ENCODE data around the gene ZNF878.

Gene ZNF878

DNA sequence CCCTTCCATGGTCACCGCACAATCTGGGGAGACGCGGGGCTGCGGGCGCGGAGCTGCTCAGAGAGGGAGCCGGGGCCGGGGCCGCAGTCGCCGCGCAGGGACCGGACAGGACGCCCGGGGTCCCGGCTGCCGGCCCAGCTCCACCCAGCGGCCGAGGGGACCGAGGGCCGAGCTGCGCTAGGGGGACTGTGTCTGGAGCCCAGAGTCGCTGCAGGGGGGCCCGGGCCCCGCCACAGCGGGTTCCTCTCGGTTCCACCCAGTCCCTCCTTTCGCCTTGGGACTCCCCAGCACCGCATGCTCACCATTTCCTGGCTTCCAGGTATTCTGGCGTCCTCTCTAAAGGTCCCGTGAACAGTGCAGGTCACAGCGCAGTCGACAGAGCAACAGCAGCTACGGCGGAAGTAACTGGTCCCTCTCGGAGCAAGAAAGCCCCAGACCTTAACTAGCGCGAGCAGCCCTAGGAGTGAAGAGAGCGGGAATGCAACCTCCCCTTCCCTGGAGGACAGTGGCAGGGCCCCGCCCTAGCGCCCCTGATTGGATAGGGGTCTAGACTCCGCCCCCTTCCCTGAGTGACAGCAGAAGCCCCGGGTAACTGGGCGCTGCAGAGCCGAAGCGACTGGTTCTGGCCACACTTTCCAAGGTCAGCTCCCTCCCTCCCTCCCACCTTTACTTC, at the start of gene ZNF878:
TSS of gene ZNF878 (minus strand) at position 465 of the 673 bp plus-strand sequence. CDS start at position 305, 160 bp downstream.
- DNase-seq (ENCODE audit: extremely low read depth, insufficient read length): peak; percentile 83

DNA sequence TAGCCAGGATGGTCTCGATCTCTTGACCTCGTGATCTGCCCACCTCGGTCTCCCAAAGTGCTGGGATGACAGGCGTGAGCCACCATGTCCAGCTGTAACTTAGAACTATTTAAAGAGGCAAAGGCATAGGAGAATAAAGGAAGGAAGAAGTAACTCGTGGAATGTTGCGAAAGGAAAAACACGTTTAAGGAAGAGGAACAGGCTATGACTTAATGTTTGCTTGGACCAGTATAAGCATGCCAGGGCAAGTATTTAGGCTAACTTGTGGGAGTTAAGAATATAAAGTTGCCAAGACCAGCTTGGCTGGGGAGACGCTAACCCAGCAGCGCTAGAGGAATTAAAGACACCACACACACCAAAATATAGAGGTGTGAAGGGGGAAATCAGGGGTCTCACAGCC, 45.3 kb upstream of the ZNF878 start:
- no peak for DNase-seq (ENCODE audit: extremely low read depth, insufficient read length)
- TF ChIP-seq, protein P1, sequence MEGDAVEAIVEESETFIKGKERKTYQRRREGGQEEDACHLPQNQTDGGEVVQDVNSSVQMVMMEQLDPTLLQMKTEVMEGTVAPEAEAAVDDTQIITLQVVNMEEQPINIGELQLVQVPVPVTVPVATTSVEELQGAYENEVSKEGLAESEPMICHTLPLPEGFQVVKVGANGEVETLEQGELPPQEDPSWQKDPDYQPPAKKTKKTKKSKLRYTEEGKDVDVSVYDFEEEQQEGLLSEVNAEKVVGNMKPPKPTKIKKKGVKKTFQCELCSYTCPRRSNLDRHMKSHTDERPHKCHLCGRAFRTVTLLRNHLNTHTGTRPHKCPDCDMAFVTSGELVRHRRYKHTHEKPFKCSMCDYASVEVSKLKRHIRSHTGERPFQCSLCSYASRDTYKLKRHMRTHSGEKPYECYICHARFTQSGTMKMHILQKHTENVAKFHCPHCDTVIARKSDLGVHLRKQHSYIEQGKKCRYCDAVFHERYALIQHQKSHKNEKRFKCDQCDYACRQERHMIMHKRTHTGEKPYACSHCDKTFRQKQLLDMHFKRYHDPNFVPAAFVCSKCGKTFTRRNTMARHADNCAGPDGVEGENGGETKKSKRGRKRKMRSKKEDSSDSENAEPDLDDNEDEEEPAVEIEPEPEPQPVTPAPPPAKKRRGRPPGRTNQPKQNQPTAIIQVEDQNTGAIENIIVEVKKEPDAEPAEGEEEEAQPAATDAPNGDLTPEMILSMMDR (IDR thresholded peaks at IDR 0.05; ENCODE audit: insufficient read depth, low read length, poor library complexity, severe bottlenecking): no peak
- Histone ChIP-seq H3K36me3 (ENCODE audit: control insufficient read depth, insufficient read depth, low read length) (no peaks in the 10 kb centered on the region), H3K4me3 (replicated peaks; ENCODE audit: low read depth, low read length) (no peak overlapping the region), H3K27me3 (replicated peaks; ENCODE audit: control insufficient read depth, insufficient read depth, low read length) (no peaks in the 10 kb centered on the region)

More for the DNA sequence above, at the start of gene ZNF878:
- Histone ChIP-seq H3K36me3 (ENCODE audit: control insufficient read depth, insufficient read depth, low read length) (no peaks in the 10 kb centered on the region), H3K27me3 (replicated peaks; ENCODE audit: control insufficient read depth, insufficient read depth, low read length) (no peaks in the 10 kb centered on the region), H3K4me3 (replicated peaks; ENCODE audit: low read depth, low read length) (peak within 1 kb of the TSS; percentile 83)
- TF ChIP-seq, protein P1 (IDR thresholded peaks at IDR 0.05; ENCODE audit: insufficient read depth, low read length, poor library complexity, severe bottlenecking): peak; percentile 34

- no peak for DNase-seq (ENCODE audit: extremely low read depth, insufficient read length)
- H3K36me3 ChIP-seq (ENCODE audit: control insufficient read depth, insufficient read depth, low read length): no peaks in the 10 kb centered on the region
Observed at GRCh38 chr19:12095111-12095790, 42.5 kb upstream of the ZNF878 start.

DNA sequence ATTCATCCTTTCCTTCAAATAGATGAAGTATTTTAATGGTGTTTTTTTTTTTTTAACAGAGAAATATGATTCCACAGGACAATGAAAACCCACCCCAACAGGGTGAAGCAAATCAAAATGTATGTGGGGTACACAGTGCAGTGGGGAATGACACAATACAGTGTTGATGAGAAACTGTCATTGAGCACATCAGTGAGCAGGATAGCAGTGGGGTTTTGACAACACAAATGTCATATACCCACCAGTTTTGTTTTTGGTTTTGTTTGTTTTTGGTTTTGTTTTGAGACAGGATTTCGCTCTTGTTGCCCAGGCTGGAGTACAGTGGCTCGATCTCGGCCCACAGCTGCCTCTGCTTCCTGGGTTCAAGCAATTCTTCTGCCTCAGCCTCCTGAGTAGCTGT, 41.0 kb upstream of the ZNF878 start:
- TF ChIP-seq, protein P1 (IDR thresholded peaks at IDR 0.05; ENCODE audit: insufficient read depth, low read length, poor library complexity, severe bottlenecking): no peak
- Histone ChIP-seq H3K36me3 (ENCODE audit: control insufficient read depth, insufficient read depth, low read length) (no peaks in the 10 kb centered on the region), H3K4me3 (replicated peaks; ENCODE audit: low read depth, low read length) (peak overlapping the region; percentile 12; the same call in 1 of the 2 replicates), H3K27me3 (replicated peaks; ENCODE audit: control insufficient read depth, insufficient read depth, low read length) (no peaks in the 10 kb centered on the region)
- DNase-seq (ENCODE audit: extremely low read depth, insufficient read length): no peak

More at GRCh38 chr19:12095111-12095790, 42.5 kb upstream of the ZNF878 start:
- no peaks in the 10 kb centered on the region for H3K27me3 ChIP-seq (replicated peaks; ENCODE audit: control insufficient read depth, insufficient read depth, low read length)
- no peak overlapping the region for H3K4me3 ChIP-seq (replicated peaks; ENCODE audit: low read depth, low read length)
- TF ChIP-seq, protein P1 (IDR thresholded peaks at IDR 0.05; ENCODE audit: insufficient read depth, low read length, poor library complexity, severe bottlenecking): no peak

GRCh38 chr19:12092956-12093355, 40.2 kb upstream of the ZNF878 start:
- DNase-seq (ENCODE audit: extremely low read depth, insufficient read length): no peak
- Histone ChIP-seq H3K4me3 (replicated peaks; ENCODE audit: low read depth, low read length) (peak overlapping the region; percentile 71), H3K27me3 (replicated peaks; ENCODE audit: control insufficient read depth, insufficient read depth, low read length) (no peaks in the 10 kb centered on the region), H3K36me3 (ENCODE audit: control insufficient read depth, insufficient read depth, low read length) (no peaks in the 10 kb centered on the region)
- TF ChIP-seq, protein P1 (IDR thresholded peaks at IDR 0.05; ENCODE audit: insufficient read depth, low read length, poor library complexity, severe bottlenecking): no peak
